SK-N-SH (cell line): ENCODE results near the gene EPHA6. TPM values are rescaled to one million over a fixed set of nuclear protein-coding genes. Genes with fewer than 3 reads are reported as not detected.

Experiments
- CTCF ChIA-PET: fragments of 300-600, 350-600 bp; formaldehyde crosslinking; extraction: SDS; loops from one replicate; lab custom pipeline; 2021; lab: Yijun Ruan, JAX
- POLR2A ChIA-PET: fragments of 350-600 bp; sonication (Branson Sonifier 250); formaldehyde crosslinking; extraction: SDS; loops from one replicate; lab custom pipeline; 2020; ENCODE audit warnings: antibody characterized with exemption, inconsistent platforms; lab: Yijun Ruan, JAX
- DNase-seq: peaks from one replicate; pipeline ENCODE4 v3.0.0; 2012
- H2AFZ ChIP-seq: fragments of 200-600 bp; sonication (generic); 2 replicates; pipeline ENCODE4 v1.8.1; 2016; ENCODE audit warnings: antibody characterized with exemption, mild to moderate bottlenecking, low read depth
- H3F3A ChIP-seq: fragments of 200-600 bp; sonication (generic); replicated peaks from 2 replicates; pipeline ENCODE3; 2016; ENCODE audit warnings: antibody characterized with exemption, mild to moderate bottlenecking; ENCODE audit not compliant: insufficient read depth
- H3K27ac ChIP-seq, 2 experiments: fragments of 200-500 bp in 1 of 2; fragments of 200-600 bp in 1 of 2; sonication (Bioruptor generic) in 1 of 2; sonication (generic), shearing (Covaris generic) in 1 of 2; 2 replicates each; pipeline versions ENCODE4 v1.5.1 to v1.6.1; 2014 to 2016; ENCODE audit warnings: low read depth in 2 of 2, inconsistent platforms in 1 of 2, low read length in 1 of 2, mild to moderate bottlenecking in 1 of 2, mixed read lengths in 1 of 2
- H3K27me3 ChIP-seq: fragments of 200-600 bp; sonication (generic), shearing (Covaris generic); 2 replicates; pipeline ENCODE4 v1.6.1; 2016; ENCODE audit warnings: mixed run types; ENCODE audit not compliant: insufficient read depth
- H3K36me3 ChIP-seq, 2 experiments: fragments of 200-500 bp in 1 of 2; fragments of 200-600 bp in 1 of 2; sonication (Bioruptor generic) in 1 of 2; sonication (generic) in 1 of 2; replicated peaks in 1 of 2; 2 replicates each; pipeline versions ENCODE3 to v1.5.1; 2014 to 2016; ENCODE audit warnings: low read length in 1 of 2, mild to moderate bottlenecking in 1 of 2; ENCODE audit not compliant: insufficient read depth in 2 of 2, control insufficient read depth in 1 of 2
- H3K4me1 ChIP-seq, 2 experiments: fragments of 200-500 bp in 1 of 2; fragments of 200-600 bp in 1 of 2; sonication (Bioruptor generic) in 1 of 2; sonication (generic), shearing (Covaris generic) in 1 of 2; 2 replicates each; pipeline versions ENCODE4 v1.5.1 to v1.6.1; 2014 to 2016; ENCODE audit warnings: low read depth in 1 of 2, low read length in 1 of 2, mixed run types in 1 of 2; ENCODE audit not compliant: insufficient read depth in 2 of 2, control insufficient read depth in 1 of 2
- H3K4me2 ChIP-seq: fragments of 200-600 bp; sonication (generic), shearing (Covaris generic); 2 replicates; pipeline ENCODE4 v1.6.1; 2017; ENCODE audit warnings: mixed run types
- H3K4me3 ChIP-seq, 2 experiments: fragments of 200-500 bp in 1 of 2; fragments of 200-600 bp in 1 of 2; sonication (Bioruptor generic) in 1 of 2; sonication (generic), shearing (Covaris generic) in 1 of 2; 2 replicates each; pipeline versions ENCODE4 v1.5.1 to v1.8.1; 2014 to 2016; ENCODE audit warnings: low read depth in 2 of 2, inconsistent platforms in 1 of 2, low read length in 1 of 2, mild to moderate bottlenecking in 1 of 2, mixed read lengths in 1 of 2, moderate library complexity in 1 of 2
- H3K79me2 ChIP-seq: fragments of 200-600 bp; sonication (generic); 2 replicates; pipeline ENCODE4 v1.8.1; 2017; ENCODE audit warnings: mild to moderate bottlenecking; ENCODE audit not compliant: insufficient read depth
- H3K9ac ChIP-seq: fragments of 200-600 bp; sonication (generic); 2 replicates; pipeline ENCODE4 v1.6.1; 2017; ENCODE audit warnings: mixed run types
- H3K9me2 ChIP-seq: fragments of 200-600 bp; sonication (generic); 2 replicates; pipeline ENCODE4 v1.6.1; 2017; ENCODE audit warnings: mixed run types
- H3K9me3 ChIP-seq: fragments of 200-600 bp; sonication (generic); 2 replicates; pipeline ENCODE4 v1.6.1; 2017; ENCODE audit warnings: mixed run types, mild to moderate bottlenecking, moderate library complexity
- H4K20me1 ChIP-seq: fragments of 200-600 bp; sonication (generic); 2 replicates; pipeline ENCODE4 v1.6.1; 2017; ENCODE audit warnings: mild to moderate bottlenecking, mixed run types; ENCODE audit not compliant: insufficient read depth
- CTCF ChIP-seq: fragments of 200-600 bp; sonication (generic); IDR thresholded peaks from 2 replicates; pipeline ENCODE4 v1.6.1; 2017; ENCODE audit warnings: antibody characterized with exemption, mild to moderate bottlenecking, moderate library complexity
- EZH2phosphoT487 ChIP-seq: fragments of 200-600 bp; sonication (generic); IDR thresholded peaks from 2 replicates; pipeline ENCODE4 v1.6.1; 2017; ENCODE audit warnings: low read depth, mixed run types, mild to moderate bottlenecking, antibody characterized with exemption, moderate library complexity, borderline replicate concordance
- FOSL2 ChIP-seq: IDR thresholded peaks from 2 replicates; pipeline ENCODE4 v1.4.0; 2012; ENCODE audit warnings: low read depth, mild to moderate bottlenecking, moderate library complexity, borderline replicate concordance
- FOXJ3 ChIP-seq: sonication (generic); formaldehyde crosslinking; IDR thresholded peaks from 2 replicates; pipeline ENCODE4 v1.5.1; 2020; ENCODE audit warnings: mild to moderate bottlenecking, missing genetic modification reagents
- GABPA ChIP-seq: IDR thresholded peaks from 2 replicates; pipeline ENCODE4 v1.4.0; 2012; ENCODE audit warnings: low read depth, mild to moderate bottlenecking
- GATA2 ChIP-seq: sonication (generic); formaldehyde crosslinking; IDR thresholded peaks from 2 replicates; pipeline ENCODE4 v1.5.0; 2020; ENCODE audit warnings: mild to moderate bottlenecking, missing genetic modification reagents
- JUND ChIP-seq: IDR thresholded peaks from 2 replicates; pipeline ENCODE4 v1.4.0; 2012
- MEF2A ChIP-seq: IDR thresholded peaks from 2 replicates; pipeline ENCODE4 v1.4.0; 2012; ENCODE audit warnings: low read depth, borderline replicate concordance
- NFIC ChIP-seq: IDR thresholded peaks from 2 replicates; pipeline ENCODE4 v1.4.0; 2012; ENCODE audit warnings: borderline replicate concordance
- NRF1 ChIP-seq: IDR thresholded peaks from 2 replicates; pipeline ENCODE4 v1.6.1; 2012; ENCODE audit warnings: low read depth, mild to moderate bottlenecking, low read length
- POLR2AphosphoS5 ChIP-seq: IDR thresholded peaks from 2 replicates; pipeline ENCODE4 v1.6.1; 2012; ENCODE audit warnings: low read depth, low read length
- RAD21 ChIP-seq: IDR thresholded peaks from 2 replicates; pipeline ENCODE4 v1.6.1; 2012; ENCODE audit warnings: mild to moderate bottlenecking, low read length
- RCOR1 ChIP-seq: fragments of 150-350 bp; IDR thresholded peaks from 2 replicates; pipeline ENCODE4 v1.6.1; 2017; ENCODE audit warnings: antibody characterized with exemption, low read length
- REST ChIP-seq: IDR thresholded peaks from 2 replicates; pipeline ENCODE4 v1.6.1; 2012; ENCODE audit warnings: mild to moderate bottlenecking, low read depth, low read length, moderate library complexity
- TAF1 ChIP-seq: IDR thresholded peaks from 2 replicates; pipeline ENCODE4 v1.6.1; 2012; ENCODE audit warnings: low read depth, mild to moderate bottlenecking, low read length, moderate library complexity, borderline replicate concordance
- whole genome bisulfite sequencing: methylation state at CpG from one replicate; pipeline ENCODE4 v1.1.6; 2017; ENCODE audit warnings: low lambda C conversion rate; 5-methylcytosine and 5-hydroxymethylcytosine counted together
- polyA plus RNA-seq, 3 experiments: library from polyadenylated mRNA; depleted of rRNA; stranded (reverse); fragments of >200 nt; gene quantifications; 2 replicates each; pipeline ENCODE4 v1.2.3, GENCODE V29; 2012

EPHA6 gene
- polyA plus RNA-seq, 1 of the 3 experiments (the other 2 are of a cell fraction), result not detected

- Histone ChIP-seq H3K27ac (no peak overlapping the region), H3K79me2 (no peaks in the 10 kb centered on the region), H3K4me2 (no peak overlapping the region), H3K27me3 (no peaks in the 10 kb centered on the region), H4K20me1 (no peaks in the 10 kb centered on the region), H3K4me3 (no peak overlapping the region), H3K9me3 (no peaks in the 10 kb centered on the region), H3K9me2 (no peaks in the 10 kb centered on the region)
- ChIA-PET POLR2A (no interaction called here), CTCF (no interaction called here)
- DNase-seq, result no peak
- 62% methylated on average over 2 of the region's 2 CpGs for WGBS
- TF ChIP-seq NFIC (no peak), GATA2 (CRISPR knock-in tag) (0 out of 2 replicates have a peak, but pooled peaks have one; percentile 22), GABPA (no peak), REST (no peak), NRF1 (no peak)
- TF ChIP-seq, all 33 proteins: peak for 1
- Histone ChIP-seq H3K36me3 (no peaks in the 10 kb centered on the region), H3K4me1 (peaks cover 0 to 4% of the 10 kb centered on the region in 2 experiments; a peak in 1 of 4 replicates), H3K9ac (no peak overlapping the region), H3F3A (no peaks in the 10 kb centered on the region), H2AFZ (no peak overlapping the region)
Measured at GRCh38 chr3:97692831-97693230, 878.4 kb downstream of the EPHA6 start.

- no peaks in the 10 kb centered on the region for H3K36me3 ChIP-seq
- no peak overlapping the region for H3K9ac ChIP-seq
- DNase-seq, result no peak
- H3K79me2 ChIP-seq, result no peaks in the 10 kb centered on the region
- H3K9me3 ChIP-seq, result no peaks in the 10 kb centered on the region
- no peak overlapping the region for H3K4me3 ChIP-seq
- H3K9me2 ChIP-seq, result no peaks in the 10 kb centered on the region
- H3K4me1 ChIP-seq, result peaks cover 0 to 4% of the 10 kb centered on the region in 2 experiments; a peak in 1 of 4 replicates
- ChIA-PET POLR2A (no interaction called here), CTCF (interaction anchor here (4.1 kb wide), 1 partner anchor 25 kb away, joined by 16 read pairs; no protein-coding TSS in a partner anchor)
- no peaks in the 10 kb centered on the region for H3K27me3 ChIP-seq
- TF ChIP-seq TAF1 (no peak), MEF2A (no peak), REST (no peak), RAD21 (no peak), POLR2AphosphoS5 (no peak), EZH2phosphoT487 (no peak), FOSL2 (no peak), GATA2 (CRISPR knock-in tag) (no peak), CTCF (no peak), RCOR1 (no peak), FOXJ3 (CRISPR knock-in tag) (no peak), JUND (no peak)
- no peak overlapping the region for H3K4me2 ChIP-seq
- no peaks in the 10 kb centered on the region for H3F3A ChIP-seq
- H4K20me1 ChIP-seq, result no peaks in the 10 kb centered on the region
- H3K27ac ChIP-seq, result no peak overlapping the region
- H2AFZ ChIP-seq, result no peak overlapping the region
- 67% methylated on average over 1 of the region's 1 CpG for WGBS
Measured at GRCh38 chr3:97694876-97695275, 880.5 kb downstream of the EPHA6 start.
